Measurements from ENCODE around the gene GAB2.
A peak's percentile ranks its signal among the peaks of the same experiment; 100 is the strongest.

DNA sequence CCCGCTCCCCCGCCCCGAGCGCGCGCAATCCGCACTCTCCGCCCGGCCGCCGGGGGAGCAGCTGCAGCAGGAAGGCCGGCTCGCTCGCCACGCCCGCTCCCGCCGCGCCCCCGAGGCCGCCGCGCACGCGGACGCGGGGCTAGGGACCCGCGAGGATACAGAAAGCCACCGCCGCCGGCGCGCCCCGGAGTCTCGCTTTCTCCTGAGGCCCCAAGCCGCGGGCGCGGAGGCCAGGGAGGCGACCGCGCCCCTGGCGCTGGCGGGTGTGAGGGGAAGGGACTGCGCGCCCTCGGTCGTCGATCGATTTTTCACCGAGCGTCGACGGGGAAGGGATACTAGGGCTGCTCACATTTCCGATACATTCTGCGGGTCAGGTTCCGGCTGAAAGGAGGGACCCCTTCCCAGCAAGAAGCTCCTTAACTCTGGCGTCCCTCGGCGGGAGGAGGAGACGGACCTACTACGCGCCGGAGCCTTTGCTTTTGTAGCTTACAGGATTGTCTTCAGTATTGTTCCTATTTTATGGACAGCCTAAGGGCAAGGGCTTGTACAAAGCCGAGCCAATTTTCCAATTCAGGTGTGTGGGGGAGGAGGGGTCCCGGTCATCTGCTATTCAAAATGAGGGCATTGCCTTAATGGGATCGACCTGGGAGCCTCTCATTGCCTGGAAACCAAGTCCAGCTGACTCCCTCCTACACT is 416 bp upstream of the GAB2 start:
- TF ChIP-seq KLF9 (tag by site-specific recombination; IDR thresholded peaks at IDR 0.05; ENCODE audit: low read depth) (no peak), ZNF660 (tag by site-specific recombination; IDR thresholded peaks at IDR 0.05) (no peak), ATF2 (tag by site-specific recombination; IDR thresholded peaks at IDR 0.05; ENCODE audit: low read depth) (no peak), CTCF (tag by site-specific recombination; IDR thresholded peaks at IDR 0.05) (no peak), YY1 (tag by site-specific recombination; IDR thresholded peaks at IDR 0.05) (no peak), ZBTB7A (tag by site-specific recombination; IDR thresholded peaks at IDR 0.05; ENCODE audit: low read depth) (no peak), KLF10 (tag by site-specific recombination; IDR thresholded peaks at IDR 0.05) (0 out of 2 replicates have a peak, but pooled peaks have one; percentile 47)
- TF ChIP-seq, protein P1, sequence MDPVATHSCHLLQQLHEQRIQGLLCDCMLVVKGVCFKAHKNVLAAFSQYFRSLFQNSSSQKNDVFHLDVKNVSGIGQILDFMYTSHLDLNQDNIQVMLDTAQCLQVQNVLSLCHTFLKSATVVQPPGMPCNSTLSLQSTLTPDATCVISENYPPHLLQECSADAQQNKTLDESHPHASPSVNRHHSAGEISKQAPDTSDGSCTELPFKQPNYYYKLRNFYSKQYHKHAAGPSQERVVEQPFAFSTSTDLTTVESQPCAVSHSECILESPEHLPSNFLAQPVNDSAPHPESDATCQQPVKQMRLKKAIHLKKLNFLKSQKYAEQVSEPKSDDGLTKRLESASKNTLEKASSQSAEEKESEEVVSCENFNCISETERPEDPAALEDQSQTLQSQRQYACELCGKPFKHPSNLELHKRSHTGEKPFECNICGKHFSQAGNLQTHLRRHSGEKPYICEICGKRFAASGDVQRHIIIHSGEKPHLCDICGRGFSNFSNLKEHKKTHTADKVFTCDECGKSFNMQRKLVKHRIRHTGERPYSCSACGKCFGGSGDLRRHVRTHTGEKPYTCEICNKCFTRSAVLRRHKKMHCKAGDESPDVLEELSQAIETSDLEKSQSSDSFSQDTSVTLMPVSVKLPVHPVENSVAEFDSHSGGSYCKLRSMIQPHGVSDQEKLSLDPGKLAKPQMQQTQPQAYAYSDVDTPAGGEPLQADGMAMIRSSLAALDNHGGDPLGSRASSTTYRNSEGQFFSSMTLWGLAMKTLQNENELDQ (tag by site-specific recombination; IDR thresholded peaks at IDR 0.05; ENCODE audit: low read depth) = no peak
